Measurements from ENCODE around the gene SLC1A3.
"Not testable (repeated sequence)": the region's sequence is repeated elsewhere in the genome, so short reads cannot be mapped to it uniquely, and the experiment has no call there.

Gene SLC1A3

GRCh38 chr5:36632363-36632664 lies 25.9 kb downstream of the SLC1A3 start:
- H3K9me3 Mint-ChIP-seq: no peaks in the 10 kb centered on the region
- H3K27ac Mint-ChIP-seq: no peak overlapping the region
- H3K4me3 Mint-ChIP-seq: no peak overlapping the region
- H3K4me1 Mint-ChIP-seq (ENCODE audit: low read depth): no peaks in the 10 kb centered on the region
- H3K27me3 Mint-ChIP-seq (ENCODE audit: low read depth): peaks cover 12% of the 10 kb centered on the region
- H3K36me3 Mint-ChIP-seq (ENCODE audit: low read depth): no peaks in the 10 kb centered on the region

- no peaks in the 10 kb centered on the region for H3K36me3 Mint-ChIP-seq (ENCODE audit: low read depth)
- no peak overlapping the region for H3K4me3 Mint-ChIP-seq
- H3K27ac Mint-ChIP-seq: no peak overlapping the region
- peaks cover 11% of the 10 kb centered on the region for H3K27me3 Mint-ChIP-seq (ENCODE audit: low read depth)
- no peaks in the 10 kb centered on the region for H3K4me1 Mint-ChIP-seq (ENCODE audit: low read depth)
- H3K9me3 Mint-ChIP-seq: no peaks in the 10 kb centered on the region
Measured at GRCh38 chr5:36635721-36636390, 29.4 kb downstream of the SLC1A3 start.

GRCh38 chr5:36637101-36637500 lies 30.7 kb downstream of the SLC1A3 start:
- H3K36me3 Mint-ChIP-seq (ENCODE audit: low read depth): no peaks in the 10 kb centered on the region

GRCh38 chr5:36637516-36637915 lies 31.1 kb downstream of the SLC1A3 start:
- Mint-ChIP-seq H3K27me3 (ENCODE audit: low read depth) (peaks cover 11% of the 10 kb centered on the region), H3K9me3 (no peaks in the 10 kb centered on the region), H3K36me3 (ENCODE audit: low read depth) (no peaks in the 10 kb centered on the region), H3K4me3 (no peak overlapping the region), H3K27ac (no peak overlapping the region), H3K4me1 (ENCODE audit: low read depth) (no peaks in the 10 kb centered on the region)

More at GRCh38 chr5:36637101-36637500, 30.7 kb downstream of the SLC1A3 start:
- Mint-ChIP-seq H3K4me3 (no peak overlapping the region), H3K9me3 (no peaks in the 10 kb centered on the region), H3K4me1 (ENCODE audit: low read depth) (no peaks in the 10 kb centered on the region), H3K27me3 (ENCODE audit: low read depth) (peaks cover 11% of the 10 kb centered on the region), H3K27ac (no peak overlapping the region)

GRCh38 chr5:36638056-36638455 lies 31.6 kb downstream of the SLC1A3 start:
- no peak overlapping the region for H3K4me3 Mint-ChIP-seq
- H3K36me3 Mint-ChIP-seq (ENCODE audit: low read depth): no peaks in the 10 kb centered on the region
- H3K9me3 Mint-ChIP-seq: no peaks in the 10 kb centered on the region
- no peaks in the 10 kb centered on the region for H3K4me1 Mint-ChIP-seq (ENCODE audit: low read depth)
- peaks cover 10% of the 10 kb centered on the region for H3K27me3 Mint-ChIP-seq (ENCODE audit: low read depth)
- no peak overlapping the region for H3K27ac Mint-ChIP-seq

- Mint-ChIP-seq H3K27me3 (ENCODE audit: low read depth) (peaks cover 3% of the 10 kb centered on the region), H3K9me3 (no peaks in the 10 kb centered on the region), H3K36me3 (ENCODE audit: low read depth) (no peaks in the 10 kb centered on the region), H3K27ac (no peak overlapping the region), H3K4me1 (ENCODE audit: low read depth) (no peaks in the 10 kb centered on the region), H3K4me3 (no peak overlapping the region)
Measured at GRCh38 chr5:36640949-36641348, 34.5 kb downstream of the SLC1A3 start.

GRCh38 chr5:36641431-36641830 lies 35.0 kb downstream of the SLC1A3 start:
- Mint-ChIP-seq H3K9me3 (no peaks in the 10 kb centered on the region), H3K36me3 (ENCODE audit: low read depth) (no peaks in the 10 kb centered on the region), H3K4me3 (no peak overlapping the region), H3K4me1 (ENCODE audit: low read depth) (no peaks in the 10 kb centered on the region), H3K27me3 (ENCODE audit: low read depth) (peaks cover 3% of the 10 kb centered on the region), H3K27ac (no peak overlapping the region)

GRCh38 chr5:36642089-36642488 lies 35.7 kb downstream of the SLC1A3 start:
- Mint-ChIP-seq H3K4me1 (ENCODE audit: low read depth) (no peaks in the 10 kb centered on the region), H3K4me3 (no peak overlapping the region), H3K27me3 (ENCODE audit: low read depth) (peaks cover 3% of the 10 kb centered on the region), H3K27ac (no peak overlapping the region), H3K36me3 (ENCODE audit: low read depth) (no peaks in the 10 kb centered on the region), H3K9me3 (no peaks in the 10 kb centered on the region)

- Mint-ChIP-seq H3K4me1 (ENCODE audit: low read depth) (no peaks in the 10 kb centered on the region), H3K36me3 (ENCODE audit: low read depth) (no peaks in the 10 kb centered on the region), H3K27me3 (ENCODE audit: low read depth) (peaks cover 3% of the 10 kb centered on the region), H3K27ac (no peak overlapping the region), H3K9me3 (no peaks in the 10 kb centered on the region), H3K4me3 (no peak overlapping the region)
Measured at GRCh38 chr5:36643162-36643561, 36.8 kb downstream of the SLC1A3 start.

- H3K4me3 Mint-ChIP-seq; H3K27ac Mint-ChIP-seq; H3K27me3 Mint-ChIP-seq (ENCODE audit: low read depth); H3K9me3 Mint-ChIP-seq; H3K4me1 Mint-ChIP-seq (ENCODE audit: low read depth); H3K36me3 Mint-ChIP-seq (ENCODE audit: low read depth): not testable (repeated sequence)
Measured at GRCh38 chr5:36643841-36644240, 37.4 kb downstream of the SLC1A3 start.

- Mint-ChIP-seq H3K4me1 (ENCODE audit: low read depth) (no peaks in the 10 kb centered on the region), H3K27ac (no peak overlapping the region), H3K9me3 (no peaks in the 10 kb centered on the region), H3K36me3 (ENCODE audit: low read depth) (no peaks in the 10 kb centered on the region), H3K4me3 (no peak overlapping the region), H3K27me3 (ENCODE audit: low read depth) (peaks cover 3% of the 10 kb centered on the region)
Measured at GRCh38 chr5:36644727-36645126, 38.3 kb downstream of the SLC1A3 start.

GRCh38 chr5:36646100-36646499 lies 39.7 kb downstream of the SLC1A3 start:
- Mint-ChIP-seq H3K27me3 (ENCODE audit: low read depth) (no peaks in the 10 kb centered on the region), H3K4me3 (no peak overlapping the region), H3K27ac (no peak overlapping the region), H3K9me3 (no peaks in the 10 kb centered on the region), H3K4me1 (ENCODE audit: low read depth) (no peaks in the 10 kb centered on the region), H3K36me3 (ENCODE audit: low read depth) (no peaks in the 10 kb centered on the region)

GRCh38 chr5:36646507-36647023 lies 40.2 kb downstream of the SLC1A3 start:
- Mint-ChIP-seq H3K9me3 (no peaks in the 10 kb centered on the region), H3K4me1 (ENCODE audit: low read depth) (no peaks in the 10 kb centered on the region), H3K27me3 (ENCODE audit: low read depth) (peaks cover 2% of the 10 kb centered on the region), H3K4me3 (no peak overlapping the region), H3K36me3 (ENCODE audit: low read depth) (no peaks in the 10 kb centered on the region), H3K27ac (no peak overlapping the region)

GRCh38 chr5:36647046-36647445 lies 40.6 kb downstream of the SLC1A3 start:
- no peak overlapping the region for H3K4me3 Mint-ChIP-seq
- H3K4me1 Mint-ChIP-seq (ENCODE audit: low read depth): no peaks in the 10 kb centered on the region
- H3K36me3 Mint-ChIP-seq (ENCODE audit: low read depth): no peaks in the 10 kb centered on the region
- peaks cover 4% of the 10 kb centered on the region for H3K27me3 Mint-ChIP-seq (ENCODE audit: low read depth)
- H3K27ac Mint-ChIP-seq: no peak overlapping the region
- no peaks in the 10 kb centered on the region for H3K9me3 Mint-ChIP-seq

GRCh38 chr5:36648426-36648825 lies 42.0 kb downstream of the SLC1A3 start:
- Mint-ChIP-seq H3K4me3 (no peak overlapping the region), H3K27me3 (ENCODE audit: low read depth) (peaks cover 4% of the 10 kb centered on the region), H3K27ac (no peak overlapping the region), H3K9me3 (no peaks in the 10 kb centered on the region), H3K36me3 (ENCODE audit: low read depth) (no peaks in the 10 kb centered on the region), H3K4me1 (ENCODE audit: low read depth) (no peaks in the 10 kb centered on the region)
